Left ventricle myocardium superior (tissue), 1 donor: ENCODE measurements around the gene TKFC. TPM values are rescaled to one million over a fixed set of nuclear protein-coding genes. Genes with fewer than 3 reads are reported as not detected.
A peak's percentile ranks its signal among the peaks of the same experiment; 100 is the strongest.

Experiments used
- ATAC-seq: fragments of 200-7000 bp; cut with Tn5 transposase; one replicate; pipeline ENCODE4 v1.9.1; 2020; ENCODE audit warnings: mild to moderate bottlenecking, moderate library complexity
- DNase-seq: peaks from one replicate; pipeline ENCODE4 v3.0.0-alpha.2; 2020
- intact Hi-C: fragments of 100-400 bp; cut with micrococcal nuclease; formaldehyde crosslinking; loops from one replicate; pipeline ENCODE4 v1.11.0; 2022
- long read RNA-seq: library from polyadenylated mRNA; unstranded; transcript quantifications from one replicate; pipeline ENCODE4 v2.0.0, GENCODE V29; 2021
- total RNA-seq: library from RNA; stranded (reverse); fragmentation: NEBNext Ultra II Directional; extraction: Animal tissue kit (Norgen Biotek cat#: 25700); gene quantifications from one replicate; pipeline ENCODE4 v1.2.1, GENCODE V29; 2021
- donor health status: DM: no; HTN: yes; CAD: no; lungs with severe emphysema.

The TKFC gene
- 12.8 TPM for total RNA-seq
- long read RNA-seq, full-length matches to known transcripts, result 6 of 13 reads
- long read RNA-seq, partial matches to known transcripts, result 3 of 13 reads
- long read RNA-seq, other reads (novel, unspliced or antisense), result 4 of 13 reads

DNA sequence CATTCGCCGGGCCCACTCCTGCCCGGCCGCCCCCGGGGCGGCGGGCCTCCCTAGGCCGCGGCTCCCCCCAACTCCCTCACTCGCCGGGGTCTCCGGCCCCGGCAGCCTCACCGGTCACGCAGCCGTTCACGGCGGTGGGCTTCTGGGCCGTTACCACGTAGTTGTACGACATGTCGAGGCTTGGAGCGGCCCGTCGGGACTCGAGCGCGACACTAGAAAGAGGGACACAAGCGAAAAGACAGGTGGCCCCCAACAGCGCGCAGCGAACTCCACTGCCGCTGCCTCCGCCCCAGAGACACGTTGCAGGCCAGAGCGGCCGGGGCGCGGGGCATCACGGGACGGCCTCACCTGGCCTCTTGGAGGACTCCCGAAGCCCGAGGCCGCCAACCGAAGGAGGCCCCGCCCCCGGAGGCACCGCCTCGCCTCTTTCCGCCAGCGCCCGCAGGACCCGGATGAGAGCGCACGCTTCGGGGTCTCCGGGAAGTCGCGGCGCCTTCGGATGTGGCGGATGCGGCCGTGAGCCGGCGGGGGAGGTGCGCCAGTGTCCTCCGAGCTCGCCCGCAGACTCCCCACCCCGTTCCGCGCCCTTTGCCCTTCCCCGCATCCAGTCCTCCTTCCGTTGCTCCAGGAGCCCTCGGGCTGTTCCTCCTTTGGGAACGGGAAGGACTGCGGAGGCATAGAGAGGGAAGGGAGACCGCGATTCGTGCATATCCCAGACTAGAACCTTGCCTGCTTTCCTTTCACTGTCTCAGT, at the start of gene TKFC, which contains the start of gene DDB1:
Gene TKFC (plus strand): TSS at position 432 of the 753 bp plus-strand sequence. CDS start 1,501 bp downstream, outside the sequence.
Gene DDB1 (minus strand): TSS at position 309 of the 753 bp plus-strand sequence. CDS start 137 bp downstream, at position 172.
- peak; percentile 97 for ATAC-seq
- intact Hi-C loops, result no loop called here
- DNase-seq, result peak; percentile 98

DNA sequence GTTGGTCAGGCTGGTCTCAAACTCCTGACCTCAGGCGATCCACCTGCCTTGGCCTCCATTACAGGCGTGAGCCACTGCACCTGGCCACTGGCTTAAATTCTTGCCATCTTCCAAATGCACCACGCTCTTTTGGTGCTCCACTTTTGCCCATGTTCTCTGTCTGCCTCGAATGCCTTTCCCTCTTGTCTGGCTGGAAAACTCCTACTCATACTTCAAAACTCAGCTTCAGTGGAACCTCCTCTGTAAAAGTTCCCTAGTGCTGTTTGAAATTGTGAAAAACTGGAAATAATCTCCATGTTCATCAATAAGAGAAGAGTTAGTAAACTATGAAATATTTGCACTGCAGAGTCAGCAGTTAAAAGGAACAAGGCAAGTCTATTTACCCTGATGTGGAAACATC, 49.4 kb upstream of the TKFC start:
- ATAC-seq, result no peak
- intact Hi-C loops, result no loop called here
- no peak for DNase-seq

DNA sequence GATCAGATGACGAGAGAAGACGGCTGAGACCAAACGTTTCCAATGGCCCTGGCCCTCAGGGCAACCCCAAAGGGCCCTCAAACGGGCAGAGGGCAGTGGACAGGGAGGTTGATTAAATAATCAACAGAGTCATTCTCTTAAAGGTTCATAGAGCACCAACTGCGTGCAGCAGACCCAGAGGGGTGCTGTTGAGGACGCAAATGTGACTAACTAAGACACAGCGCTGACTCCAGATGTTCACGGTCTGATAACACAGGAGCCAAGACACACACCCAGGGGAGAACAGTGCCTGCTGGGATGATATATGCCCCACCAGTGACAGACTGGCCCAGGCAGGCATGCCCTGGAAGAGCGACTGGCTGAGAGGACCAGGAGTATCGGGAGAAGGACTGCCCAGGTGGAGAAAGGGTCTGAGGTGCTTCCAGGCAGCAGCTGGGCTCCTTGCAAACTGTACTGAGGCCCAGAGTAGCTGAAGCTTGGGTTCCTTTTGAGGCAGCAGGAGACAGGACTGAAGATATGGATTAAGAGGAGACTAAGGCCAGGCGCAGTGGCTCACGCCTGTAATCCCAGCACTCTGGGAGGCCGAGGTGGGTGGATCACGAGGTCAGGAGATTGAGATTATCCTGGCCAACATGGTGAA, 45.6 kb upstream of the TKFC start:
- intact Hi-C loops, result no loop called here
- ATAC-seq (no peak), DNase-seq (no peak)

DNA sequence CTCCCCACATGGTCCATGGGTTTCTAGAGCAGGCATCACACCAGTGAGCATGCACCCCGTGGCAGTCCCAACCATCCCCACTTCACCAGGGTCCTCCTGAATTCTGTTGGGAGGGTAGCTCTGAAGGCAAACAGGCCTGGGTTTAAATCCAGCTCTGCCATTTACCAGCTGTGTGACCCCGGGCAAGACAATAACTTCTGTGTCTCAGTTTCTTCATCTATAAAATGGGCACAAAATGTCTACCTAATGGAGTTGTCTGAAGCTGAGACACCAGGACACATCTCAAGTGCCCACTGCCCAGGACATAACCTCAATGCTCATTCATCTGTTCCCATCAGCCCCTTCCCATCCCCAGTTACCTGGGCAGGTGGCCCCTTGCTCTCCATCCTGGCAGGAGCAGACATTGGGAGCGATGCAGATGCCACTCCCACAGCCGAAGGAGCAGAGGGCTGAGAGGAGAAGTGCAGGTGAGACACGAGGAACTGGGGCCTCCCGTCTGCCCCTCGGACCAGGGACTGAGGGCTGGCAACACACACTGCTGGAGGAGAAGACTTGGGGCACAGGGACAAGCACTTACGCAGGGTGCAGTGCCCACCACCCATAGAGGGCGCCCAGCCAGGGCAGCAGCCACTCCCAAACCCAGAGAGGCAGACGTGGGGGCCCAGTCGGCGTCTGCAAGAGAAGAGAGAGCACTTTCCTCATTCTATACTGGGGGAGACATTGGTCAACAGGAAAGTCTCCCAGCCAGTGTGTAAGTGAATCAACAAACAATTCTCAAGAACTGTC, 41.9 kb upstream of the TKFC start:
- ATAC-seq (no peak), DNase-seq (no peak)
- intact Hi-C loops, result no loop called here

DNA sequence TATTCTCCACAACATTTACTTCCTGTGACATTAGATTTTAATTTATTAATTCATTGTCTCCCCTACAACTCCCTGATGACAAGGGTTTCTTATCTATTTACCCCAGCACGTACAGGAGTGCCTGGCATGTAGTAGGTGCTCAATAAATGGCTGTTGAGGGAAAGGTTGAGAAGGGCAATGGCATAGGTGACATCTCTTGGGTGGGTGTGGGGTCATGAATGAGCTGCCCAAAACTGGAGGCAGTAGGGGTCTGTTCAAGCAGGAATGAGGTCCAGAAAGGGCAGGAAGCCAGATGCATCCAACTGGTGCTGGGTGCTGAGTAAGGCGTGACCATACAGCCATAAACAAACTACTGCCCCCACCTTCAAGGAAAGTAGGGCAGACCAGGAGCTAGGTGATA, 40.7 kb upstream of the TKFC start:
- ATAC-seq (no peak), DNase-seq (no peak)
- intact Hi-C loops, result no loop called here

GRCh38 chr11:61293867-61294716, 38.9 kb upstream of the TKFC start:
- ATAC-seq, result peak; percentile 68
- intact Hi-C loops, result no loop called here
- peak; percentile 77 for DNase-seq

- intact Hi-C loops, result no loop called here
- peak; percentile 73 for DNase-seq
Measured at GRCh38 chr11:61294717-61295595, 38.1 kb upstream of the TKFC start, which contains the start of gene VWCE. VWCE (minus strand) TSS chr11:61295316; CDS start chr11:61295037, 279 bp downstream.

DNA sequence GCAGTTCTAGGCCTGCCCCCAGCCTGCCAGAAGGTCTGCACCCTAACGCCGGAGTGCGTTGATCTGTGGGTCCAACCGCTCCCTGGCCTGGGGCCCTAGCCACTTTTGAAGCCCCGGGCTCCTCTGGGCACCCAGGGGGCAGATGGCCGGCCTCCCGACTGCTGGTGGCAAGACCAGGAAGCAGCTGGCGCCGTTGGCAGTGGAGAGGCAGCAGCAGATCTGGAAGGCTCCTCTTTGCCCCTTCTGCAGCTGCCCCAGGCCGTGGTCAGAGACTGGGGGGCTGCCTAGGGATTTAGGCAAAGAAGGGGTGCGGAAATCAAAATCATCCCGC, 37.5 kb upstream of the TKFC start:
- intact Hi-C loops, result no loop called here
- ATAC-seq (no peak), DNase-seq (no peak)

More at GRCh38 chr11:61294717-61295595, 38.1 kb upstream of the TKFC start, which contains the start of gene VWCE:
- ATAC-seq, result peak; percentile 77

GRCh38 chr11:61297341-61297740, 35.7 kb upstream of the TKFC start:
- DNase-seq (no peak), ATAC-seq (no peak)
- intact Hi-C loops, result no loop called here

GRCh38 chr11:61297746-61298145, 35.3 kb upstream of the TKFC start:
- DNase-seq, result no peak
- intact Hi-C loops, result no loop called here
- peak; percentile 51 for ATAC-seq

GRCh38 chr11:61298663-61299244, 34.3 kb upstream of the TKFC start:
- intact Hi-C loops, result no loop called here
- DNase-seq (no peak), ATAC-seq (no peak)

DNA sequence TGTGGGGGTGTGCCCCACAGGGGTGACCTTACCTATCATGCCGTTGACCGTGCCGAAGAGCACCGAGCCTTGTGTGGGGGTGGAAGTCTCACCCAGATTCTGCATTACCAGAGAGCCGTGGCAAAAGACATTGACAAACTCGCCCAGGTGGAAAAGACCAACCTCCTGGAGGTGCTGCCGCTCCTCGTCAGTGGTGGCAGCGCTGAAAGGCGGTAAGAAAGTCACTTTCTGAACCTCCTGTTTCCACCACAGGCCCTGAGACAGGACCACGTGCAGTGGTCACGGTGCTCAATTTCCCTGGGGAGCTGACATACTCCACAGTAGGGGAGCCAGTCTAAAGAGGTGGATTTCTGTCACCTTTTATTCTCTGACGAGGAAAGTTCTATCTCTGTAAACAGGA, 30.5 kb upstream of the TKFC start:
- DNase-seq, result no peak
- intact Hi-C loops, result no loop called here
- no peak for ATAC-seq

GRCh38 chr11:61303725-61304124, 29.3 kb upstream of the TKFC start:
- ATAC-seq (no peak), DNase-seq (no peak)
- intact Hi-C loops, result no loop called here

GRCh38 chr11:61305417-61305816, 27.6 kb upstream of the TKFC start:
- intact Hi-C loops, result no loop called here
- DNase-seq (no peak), ATAC-seq (no peak)

GRCh38 chr11:61306221-61306620, 26.8 kb upstream of the TKFC start:
- DNase-seq (no peak), ATAC-seq (no peak)
- intact Hi-C loops, result no loop called here

DNA sequence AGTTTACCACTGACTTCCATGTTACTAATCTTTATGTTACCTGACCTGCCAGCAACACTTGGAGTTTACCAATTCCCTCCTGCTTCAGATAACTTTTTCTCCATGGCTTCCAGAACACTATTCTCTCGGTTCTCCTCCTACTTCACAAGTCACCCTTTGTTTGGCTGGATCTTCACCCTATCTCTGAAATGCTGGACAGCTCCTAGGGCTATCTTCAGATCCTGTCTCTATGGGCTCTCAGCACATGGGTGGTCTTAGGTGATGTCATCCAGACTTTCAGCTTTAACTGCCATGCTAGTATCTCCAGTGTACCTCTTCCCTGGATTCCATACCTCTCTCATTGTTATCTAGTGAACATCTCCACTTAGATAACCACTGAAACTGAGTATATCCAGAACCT, 25.7 kb upstream of the TKFC start:
- intact Hi-C loops, result no loop called here
- DNase-seq (no peak), ATAC-seq (no peak)

DNA sequence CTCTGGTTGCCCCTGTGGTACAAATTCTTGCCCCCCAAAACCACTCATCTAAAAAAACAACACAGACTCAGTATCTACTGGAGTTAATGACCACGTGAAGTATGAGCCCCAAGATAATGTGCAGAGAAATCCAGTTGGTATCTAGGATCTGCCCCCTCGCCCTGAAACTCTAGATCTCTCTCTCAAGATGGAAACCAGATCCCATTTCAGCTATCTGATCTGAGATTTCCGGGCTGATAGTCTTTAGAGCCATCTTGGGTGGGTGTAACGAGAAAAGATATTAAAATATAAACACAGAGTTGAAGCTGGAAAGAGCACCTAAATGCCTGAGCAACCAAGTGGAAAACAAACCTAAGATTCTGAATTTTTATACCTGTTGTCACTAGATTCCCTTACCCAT, 23.9 kb upstream of the TKFC start:
- ATAC-seq (no peak), DNase-seq (no peak)
- intact Hi-C loops, result no loop called here

GRCh38 chr11:61309739-61310138, 23.3 kb upstream of the TKFC start:
- DNase-seq (no peak), ATAC-seq (no peak)
- intact Hi-C loops, result no loop called here
